Activated CD8-positive, alpha-beta memory T cell treated with anti-CD3 and anti-CD28 coated beads for 4 hours (primary cell): Measurements from ENCODE around the gene ZNF214.

ENCODE experiments used
- DNase-seq, 2 donors: peaks; one replicate each; pipeline ENCODE4 v3.0.0-alpha.2; 2020; ENCODE audit warnings: low read depth in 2 of 2

The ZNF214 gene

GRCh38 chr11:7020183-7020917 lies at the start of gene ZNF214, which contains the start of gene NLRP14:
Gene ZNF214 (minus strand): TSS chr11:7020346. CDS start chr11:7002835, 17,511 bp downstream.
Gene NLRP14 (plus strand): TSS chr11:7020479. CDS start chr11:7038587, 18,108 bp downstream.
- no peak for DNase-seq

- no peak for DNase-seq
Observed at GRCh38 chr11:7062534-7062933, 42.4 kb upstream of the ZNF214 start.

DNA sequence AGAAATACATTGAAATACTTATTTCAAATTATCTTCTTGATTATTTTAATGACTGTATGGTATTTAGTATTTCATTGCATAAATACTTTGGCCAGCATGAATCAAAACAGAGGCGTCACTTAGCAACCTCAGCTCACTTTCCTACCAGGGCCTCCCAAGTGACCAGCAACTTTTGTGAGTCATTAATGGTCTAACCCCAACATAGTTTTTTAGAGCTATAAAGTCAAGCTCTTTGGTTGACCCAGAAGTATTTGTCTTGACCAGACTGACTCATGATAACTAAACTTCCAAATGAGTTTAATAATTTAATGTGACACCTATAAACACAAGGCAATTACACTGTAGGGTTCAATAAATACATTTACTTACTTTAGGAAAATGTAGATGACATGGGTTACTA lies 40.7 kb upstream of the ZNF214 start:
- no peak for DNase-seq

DNA sequence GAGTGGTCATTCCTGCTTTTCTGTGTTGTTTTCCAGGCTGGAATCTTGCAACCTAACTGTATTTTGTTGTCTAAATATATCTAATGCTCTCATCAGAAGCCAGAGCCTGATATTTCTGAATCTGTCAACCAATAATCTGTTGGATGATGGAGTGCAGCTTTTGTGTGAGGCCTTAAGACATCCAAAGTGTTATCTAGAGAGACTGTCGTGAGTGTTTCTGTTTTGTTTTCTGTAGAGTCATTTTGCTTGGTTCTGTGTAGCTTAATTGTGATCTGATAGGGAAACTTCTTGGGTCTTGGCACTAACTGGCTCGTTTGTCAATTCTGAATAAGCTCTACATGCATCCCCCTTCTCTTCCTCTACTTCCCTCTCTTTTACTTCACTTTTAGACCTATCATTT lies 37.5 kb upstream of the ZNF214 start:
- no peak for DNase-seq

DNA sequence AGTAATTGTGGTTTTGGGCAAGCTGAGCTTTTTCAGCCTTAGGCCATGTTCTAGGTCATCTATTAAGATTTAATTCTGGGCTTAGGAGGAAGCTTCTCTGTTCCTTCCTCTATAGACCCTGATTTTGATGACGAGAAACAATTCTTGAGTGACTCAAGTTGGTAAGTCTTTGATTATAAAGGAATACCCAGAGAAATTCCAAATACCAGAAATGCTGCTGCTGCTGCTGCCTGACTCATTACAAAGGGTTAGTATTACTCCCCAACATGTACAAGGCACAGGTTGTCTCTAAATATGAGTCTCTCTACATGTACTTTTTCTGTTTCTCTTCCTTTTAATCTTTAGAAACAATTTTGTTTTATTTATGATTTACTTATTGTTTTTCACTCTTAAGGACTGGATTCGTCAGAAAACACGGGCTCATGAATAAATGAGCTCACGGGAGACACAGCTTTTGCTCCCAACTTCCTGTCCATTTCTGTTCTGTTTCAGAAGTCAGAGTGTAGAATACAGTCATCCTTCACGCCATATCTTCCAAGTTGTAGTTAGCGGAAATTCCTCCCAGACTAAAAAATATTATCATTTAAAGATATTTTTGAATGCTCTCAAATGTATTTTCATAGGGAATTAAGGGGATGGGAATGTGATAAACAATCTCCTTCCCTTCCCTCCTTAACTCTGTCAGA lies 36.8 kb upstream of the ZNF214 start:
- no peak for DNase-seq

DNA sequence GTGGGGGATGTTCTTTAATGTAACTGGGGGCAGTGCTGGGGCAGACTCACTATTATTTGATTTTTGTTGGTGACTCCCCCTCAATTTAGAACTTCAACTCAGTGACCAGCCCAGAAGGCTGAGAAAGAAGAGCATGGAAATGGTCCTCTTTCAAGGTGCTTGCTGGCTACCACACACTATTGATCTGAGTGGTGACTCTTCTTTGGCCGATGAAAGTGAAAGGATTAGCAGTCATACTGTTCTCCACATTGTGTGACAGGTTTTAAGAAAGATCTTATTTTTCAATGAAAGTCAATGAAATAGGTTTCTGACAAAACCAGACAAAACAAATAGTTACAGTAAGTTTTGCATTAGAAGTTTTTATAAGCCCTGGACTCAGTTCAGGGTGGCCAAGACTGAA lies 30.0 kb upstream of the ZNF214 start:
- DNase-seq, result no peak

DNA sequence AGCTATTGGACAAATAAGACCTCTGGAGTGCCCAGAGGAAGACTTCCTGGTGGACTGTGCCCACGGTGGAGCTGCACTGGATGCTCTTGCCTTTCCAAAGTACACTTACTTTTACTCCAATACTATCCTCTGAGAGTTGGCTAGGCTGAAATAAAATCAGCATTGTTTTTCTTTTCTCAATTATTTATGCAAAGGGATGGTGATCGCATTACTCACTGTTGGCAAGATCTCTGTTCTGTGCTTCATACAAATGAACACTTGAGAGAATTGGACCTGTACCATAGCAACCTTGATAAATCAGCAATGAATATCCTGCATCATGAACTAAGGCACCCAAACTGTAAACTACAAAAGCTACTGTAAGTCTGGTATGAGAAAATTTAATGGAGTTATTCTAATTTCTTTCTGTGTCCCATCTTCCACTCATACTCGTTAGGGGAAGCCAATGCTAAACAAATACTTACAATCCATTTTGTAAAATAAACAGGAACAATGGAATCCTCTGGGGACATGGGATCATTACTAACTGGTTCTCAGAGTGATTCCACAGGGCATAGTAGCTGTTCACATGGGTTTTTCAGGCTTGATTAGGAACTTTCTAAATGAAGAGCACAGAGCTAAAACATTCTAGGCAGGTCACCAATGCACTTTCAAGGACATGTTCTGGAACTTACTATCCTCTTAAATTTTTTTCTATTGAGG lies 26.5 kb upstream of the ZNF214 start:
- no peak for DNase-seq

DNA sequence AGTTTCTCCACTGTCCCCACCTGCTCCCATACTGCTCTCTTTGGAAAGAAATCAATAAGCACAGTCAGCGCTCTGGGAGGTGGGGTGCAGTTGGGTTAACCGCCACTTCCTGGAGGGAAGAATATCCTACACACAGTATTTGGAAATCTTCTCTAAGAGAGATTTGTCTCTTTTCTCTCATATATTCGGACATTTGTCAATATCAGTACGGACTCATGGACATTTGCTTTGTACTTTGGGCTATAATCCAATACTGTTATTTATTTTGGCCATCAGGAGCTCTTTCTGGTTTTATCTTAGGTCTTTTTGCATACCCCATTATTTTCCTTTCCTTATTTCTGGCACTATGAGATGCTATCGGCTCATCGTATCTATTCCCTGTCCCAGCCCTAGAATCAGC lies 13.9 kb upstream of the ZNF214 start:
- no peak for DNase-seq

- no peak for DNase-seq
Observed at GRCh38 chr11:7032692-7033091, 12.5 kb upstream of the ZNF214 start.

- no peak for DNase-seq
Observed at GRCh38 chr11:7031471-7031871, 11.3 kb upstream of the ZNF214 start.

- DNase-seq, result no peak
Observed at GRCh38 chr11:7030836-7031235, 10.7 kb upstream of the ZNF214 start.

DNA sequence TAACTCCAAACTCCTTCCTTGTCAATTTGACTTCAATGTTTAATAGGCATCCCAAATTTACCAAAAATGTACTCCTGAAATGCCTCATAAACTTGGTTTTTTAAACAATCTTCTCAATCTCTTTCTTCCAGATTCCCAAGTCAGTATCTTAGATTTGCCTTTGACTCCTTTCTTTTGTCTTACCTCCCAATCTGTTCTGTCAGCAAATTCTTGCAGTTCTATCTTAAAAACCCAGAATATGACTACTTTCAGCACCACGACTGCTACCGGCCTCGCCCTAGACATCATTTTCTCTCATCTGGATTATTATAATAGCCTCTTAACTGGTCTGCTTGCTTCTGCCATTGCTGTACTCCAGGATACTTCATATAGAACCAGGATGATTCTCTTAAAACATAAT lies 8.0 kb upstream of the ZNF214 start:
- no peak for DNase-seq

- DNase-seq, result no peak
Observed at GRCh38 chr11:7021318-7021717, 1.2 kb upstream of the ZNF214 start.

GRCh38 chr11:7019500-7020182 lies 505 bp downstream of the ZNF214 start:
- no peak for DNase-seq

DNA sequence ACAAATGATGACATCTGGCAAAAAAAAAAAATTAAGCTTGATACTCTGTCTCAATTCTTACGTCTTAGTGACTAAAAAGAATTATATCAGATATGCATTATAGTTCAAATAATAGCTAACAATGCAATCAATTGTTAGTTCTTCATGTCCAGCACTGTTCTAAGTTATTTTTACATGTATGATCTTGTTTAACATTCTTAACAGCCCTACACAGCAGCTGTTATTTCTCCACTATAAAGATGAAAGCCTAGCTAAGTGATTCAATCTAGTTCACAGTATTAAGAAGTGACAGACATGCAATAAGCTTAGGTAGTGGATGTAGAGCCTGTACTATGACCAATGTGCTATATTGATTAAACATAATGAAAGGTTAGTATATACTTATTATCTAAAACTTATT lies 4.1 kb downstream of the ZNF214 start:
- DNase-seq, result no peak

- no peak for DNase-seq
Observed at GRCh38 chr11:7014118-7014517, 6.0 kb downstream of the ZNF214 start.

DNA sequence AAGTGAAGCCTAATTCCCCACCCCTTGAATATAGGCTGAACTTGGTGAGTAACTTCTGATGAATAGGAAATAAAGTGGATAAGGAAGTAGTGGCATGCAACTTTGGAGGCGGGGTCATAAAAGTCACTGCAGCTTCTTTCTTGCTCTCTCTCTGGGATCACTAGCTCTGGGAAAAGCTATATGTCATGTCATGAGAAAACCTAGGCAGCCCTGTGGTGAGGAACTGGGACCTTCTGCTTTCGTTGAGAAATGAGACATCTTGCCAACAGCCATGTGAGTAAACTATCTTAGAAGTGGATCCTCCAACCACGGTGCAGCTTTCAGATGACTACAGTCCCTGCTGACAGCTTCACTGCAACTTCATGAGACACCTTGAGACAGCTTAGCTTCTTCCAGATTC lies 15.7 kb downstream of the ZNF214 start:
- DNase-seq, result no peak

GRCh38 chr11:6995703-6996102 lies 24.4 kb downstream of the ZNF214 start:
- DNase-seq, result no peak

DNA sequence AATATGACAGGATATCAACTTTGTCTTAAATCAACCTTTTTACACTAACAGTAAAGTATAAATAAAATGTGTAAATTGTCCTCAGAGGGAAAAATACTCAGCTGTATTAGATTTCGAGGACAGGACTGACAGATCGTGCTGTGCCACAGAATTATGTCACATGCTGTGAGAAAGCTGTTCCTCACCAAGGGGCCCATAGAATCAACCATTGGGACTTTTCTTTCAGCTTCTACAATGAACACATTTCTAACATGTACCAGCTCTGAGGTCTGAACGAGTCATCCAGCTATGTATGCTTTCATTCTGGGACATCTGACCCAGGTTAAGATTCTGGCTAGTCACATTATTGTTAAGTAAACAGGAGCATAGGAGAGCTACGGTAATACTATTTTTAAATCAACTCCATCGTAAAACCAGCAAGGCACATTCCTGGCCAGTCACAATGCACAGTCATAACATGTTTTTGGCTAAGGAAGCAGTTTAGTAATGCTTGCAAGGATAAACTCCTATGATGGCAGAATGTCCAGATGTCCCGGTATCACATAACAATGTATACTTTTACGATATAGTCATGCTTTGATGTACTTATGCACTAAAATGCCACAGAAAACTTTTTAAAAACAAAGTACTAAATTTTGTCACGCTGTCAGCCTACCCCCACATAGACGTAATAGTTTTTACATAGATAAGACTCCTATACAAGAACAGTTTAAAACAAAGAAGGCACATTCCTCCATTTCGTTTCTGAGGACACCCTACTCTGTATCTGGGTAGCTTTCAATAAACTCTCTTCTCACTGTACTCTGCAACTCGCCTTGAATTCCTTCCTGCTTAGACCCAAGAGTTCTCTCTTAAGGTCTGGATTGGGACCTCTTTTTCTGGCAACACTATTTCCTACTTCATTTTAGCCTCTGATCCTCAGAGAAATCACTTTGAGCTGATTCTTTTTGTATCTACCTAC lies 27.4 kb downstream of the ZNF214 start:
- DNase-seq, result no peak

DNA sequence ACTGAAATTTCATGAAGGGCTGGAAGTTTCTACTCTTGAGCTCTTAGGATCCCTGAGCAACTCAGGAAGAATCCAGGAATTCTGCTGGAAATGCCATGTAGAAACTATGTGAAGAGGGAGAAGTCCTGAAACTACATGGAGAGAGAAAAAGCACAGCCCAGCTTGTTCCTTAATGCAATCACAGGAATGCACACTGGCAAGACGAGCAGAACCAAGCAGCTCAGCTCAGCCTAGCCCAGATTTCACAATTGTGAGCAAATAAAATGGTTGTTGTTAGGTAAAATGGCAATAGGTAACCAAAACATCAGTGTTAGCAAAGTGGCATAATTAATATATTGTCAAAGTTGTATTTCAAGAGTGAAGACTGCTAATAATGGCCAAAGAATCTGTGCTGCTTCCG lies 28.1 kb downstream of the ZNF214 start:
- DNase-seq, result no peak

DNA sequence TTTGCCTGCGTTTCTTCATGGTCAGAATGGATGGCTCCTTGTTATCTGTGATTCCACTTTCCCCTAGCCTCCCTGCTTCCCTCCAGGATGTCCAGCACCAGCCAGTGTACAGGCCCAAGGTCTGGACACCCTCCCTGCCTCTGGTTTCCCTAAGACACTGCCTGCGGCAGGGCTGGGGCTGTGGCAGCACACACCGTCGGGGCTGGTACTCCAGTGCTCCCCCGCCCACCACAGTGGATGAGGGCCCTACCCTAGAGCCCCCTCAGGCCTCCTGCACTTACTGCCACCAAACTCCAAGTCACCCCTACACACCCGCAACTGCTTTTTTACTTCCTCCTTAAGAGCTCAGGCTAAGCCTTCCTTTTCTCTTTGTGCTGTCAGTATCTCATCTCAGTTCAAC lies 28.9 kb downstream of the ZNF214 start:
- no peak for DNase-seq
